ENCODE results near the gene RAP1GAP2.
"Not testable (repeated sequence)": the region's sequence is repeated elsewhere in the genome, so short reads cannot be mapped to it uniquely, and the experiment has no call there.

The RAP1GAP2 gene

DNA sequence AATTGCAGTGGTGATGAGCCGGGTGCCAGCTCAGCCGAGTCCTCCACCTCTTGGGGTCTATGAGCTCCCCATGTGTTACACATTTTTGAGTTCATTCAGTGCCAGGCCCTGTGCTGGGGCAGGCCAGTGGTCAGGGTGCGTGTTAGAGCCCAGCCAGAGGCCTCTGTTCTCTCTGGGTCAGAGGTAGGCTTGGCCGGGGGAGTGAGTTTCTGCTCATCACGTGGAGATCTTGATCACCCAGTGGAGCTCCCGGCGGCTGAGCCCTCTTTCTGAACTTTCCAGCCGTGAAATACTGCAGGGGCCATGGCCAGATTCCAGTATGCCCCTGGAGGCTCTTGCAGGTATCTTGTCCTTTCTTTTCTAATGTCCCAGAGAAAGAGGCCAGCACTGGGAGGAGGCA is 93.0 kb downstream of the RAP1GAP2 start:
- DNase-seq = no peak

DNA sequence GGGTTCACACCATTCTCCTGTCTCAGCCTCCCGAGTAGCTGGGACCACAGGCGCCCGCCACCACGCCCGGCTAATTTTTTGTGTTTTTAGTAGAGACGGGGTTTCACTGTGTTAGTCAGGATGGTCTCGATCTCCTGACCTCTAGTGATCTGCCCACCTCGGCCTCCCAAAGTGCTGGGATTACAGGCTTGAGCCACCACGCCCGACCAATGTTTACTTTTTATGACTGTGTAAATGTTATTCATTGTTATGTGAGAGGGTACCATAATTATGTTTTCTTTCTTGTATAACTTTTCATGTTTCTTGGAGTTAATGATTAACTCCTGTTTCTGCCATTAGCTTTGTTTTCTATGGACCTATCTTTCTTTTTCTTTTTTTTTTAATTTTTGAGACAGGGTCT is 94.5 kb downstream of the RAP1GAP2 start:
- not testable (repeated sequence) for DNase-seq

DNA sequence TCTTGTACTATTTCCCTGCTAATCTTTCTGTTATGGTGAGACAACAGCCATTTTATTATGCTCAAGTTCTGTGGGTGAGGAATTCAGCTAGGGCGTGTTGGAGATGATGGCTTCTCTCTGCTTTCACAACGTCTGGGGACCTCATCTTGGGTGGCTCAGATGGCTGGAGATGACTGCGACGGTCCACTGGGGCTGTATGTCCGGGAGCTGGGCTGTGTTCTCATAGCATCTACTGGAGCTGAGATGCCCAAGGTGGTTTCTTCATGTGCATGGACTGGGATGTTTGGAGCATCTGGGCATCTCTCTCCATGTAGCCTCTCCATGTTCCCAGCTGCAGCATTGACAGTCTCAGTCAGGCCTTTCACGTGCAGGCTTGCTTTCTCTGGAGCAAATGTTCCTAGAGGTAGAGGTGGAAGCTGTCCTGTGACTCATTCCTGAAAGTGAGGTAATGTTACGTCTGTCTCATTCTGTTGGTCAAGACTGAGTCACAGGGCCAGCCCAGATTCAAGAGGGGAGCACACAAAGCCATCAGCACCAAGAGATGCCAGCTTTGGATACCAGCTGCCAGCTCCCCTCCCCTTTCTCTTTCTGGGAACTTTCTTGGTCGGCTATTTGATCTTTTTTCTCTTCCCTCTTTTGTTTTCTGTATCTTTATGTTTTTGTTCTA is 96.2 kb downstream of the RAP1GAP2 start:
- DNase-seq = peak; percentile 96

DNA sequence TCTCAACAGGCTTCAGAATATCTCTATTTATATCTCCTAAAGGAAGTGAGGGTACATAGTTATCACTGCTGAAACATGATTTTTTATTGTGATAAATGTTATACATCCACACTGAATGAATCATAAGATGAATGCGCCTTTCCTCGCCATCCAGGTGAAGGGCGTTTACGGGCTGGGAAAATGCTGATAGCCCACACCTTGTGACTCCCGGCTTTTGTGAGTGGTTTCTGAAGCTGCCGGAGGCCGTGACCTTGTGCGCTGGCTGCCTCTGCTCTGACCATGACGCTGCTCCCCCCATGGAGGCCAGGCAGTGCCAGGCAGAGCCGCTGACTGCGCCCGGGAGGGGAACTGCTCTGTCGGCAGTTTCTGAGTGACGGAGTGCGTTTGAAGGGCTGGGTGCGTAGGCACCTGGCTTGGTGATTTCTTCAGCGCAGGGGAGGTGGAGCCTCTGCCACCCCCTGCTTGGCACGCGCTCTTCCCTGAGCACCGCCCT is 97.2 kb downstream of the RAP1GAP2 start:
- peak; percentile 97 for DNase-seq

DNA sequence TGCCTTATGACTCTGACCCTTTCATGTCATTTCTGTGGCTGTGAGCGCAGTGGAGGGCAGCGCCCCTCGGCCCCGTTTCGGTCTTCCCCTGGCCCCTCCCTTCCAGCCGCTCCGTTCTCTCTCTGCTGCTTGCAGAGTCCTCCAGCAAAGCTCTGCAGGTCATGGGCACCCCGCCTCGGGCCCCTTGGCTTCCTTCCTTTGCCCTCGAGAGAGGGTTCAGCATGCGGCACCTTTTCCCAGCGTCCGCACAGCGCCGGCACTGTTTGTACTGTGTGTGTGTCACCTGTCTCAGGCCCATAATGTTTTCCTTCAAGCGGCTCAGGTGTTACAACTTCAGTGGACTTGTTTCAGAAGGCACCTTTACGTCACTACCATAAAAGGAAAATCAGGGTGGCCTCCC is 98.5 kb downstream of the RAP1GAP2 start:
- DNase-seq = no peak

DNA sequence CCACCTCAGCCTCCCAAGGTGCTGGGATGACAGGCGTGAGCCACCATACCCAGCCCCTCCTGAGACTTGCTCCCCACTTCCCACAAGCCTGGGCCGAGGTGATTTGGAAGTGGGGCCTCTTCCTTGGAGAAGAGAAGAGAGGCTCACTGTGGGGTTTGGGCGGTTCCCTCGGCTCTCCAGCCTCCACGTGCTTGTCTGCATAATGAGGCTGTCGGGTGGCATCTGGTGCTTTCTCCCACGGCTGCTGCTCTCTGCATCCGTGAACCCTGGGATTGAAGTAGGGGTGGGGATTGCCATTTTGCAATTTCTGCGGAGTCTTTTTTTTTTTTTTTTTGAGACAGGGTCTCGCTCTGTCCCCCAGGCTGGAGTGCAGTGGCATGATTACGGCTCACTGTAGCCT is 101.4 kb downstream of the RAP1GAP2 start:
- no peak for DNase-seq

DNA sequence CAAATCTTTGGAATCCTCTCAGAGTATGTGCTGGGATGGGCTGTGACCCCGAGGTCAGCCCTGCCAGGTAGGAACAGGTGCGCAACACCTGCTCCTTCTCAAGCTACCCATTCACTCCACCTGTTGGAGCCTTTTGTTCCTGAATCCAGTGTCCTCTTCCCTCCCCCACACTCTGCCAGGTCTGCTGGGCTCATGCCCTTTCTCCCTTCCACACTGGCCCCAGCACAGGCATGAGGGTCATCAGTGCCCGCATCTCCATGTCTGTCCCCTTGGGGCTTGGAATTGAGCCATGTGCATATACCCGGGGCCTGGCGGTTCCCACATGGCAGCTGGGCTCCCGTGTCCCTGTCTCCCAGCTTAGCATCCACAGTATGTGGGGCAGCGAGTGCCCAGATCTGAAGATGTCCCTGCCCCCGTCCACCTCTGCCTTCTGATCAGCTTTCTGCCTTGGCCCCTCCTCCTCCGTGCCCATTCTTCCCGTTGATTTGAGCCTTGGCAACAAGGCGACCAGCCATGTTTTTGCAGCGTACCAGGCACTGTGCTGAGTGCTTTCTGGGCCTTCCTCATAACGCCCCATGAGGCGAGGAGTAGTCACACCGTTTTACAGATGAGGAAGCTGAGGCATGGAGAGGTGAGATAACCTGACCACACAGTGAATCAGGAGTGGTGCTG is 102.2 kb downstream of the RAP1GAP2 start:
- DNase-seq = no peak

DNA sequence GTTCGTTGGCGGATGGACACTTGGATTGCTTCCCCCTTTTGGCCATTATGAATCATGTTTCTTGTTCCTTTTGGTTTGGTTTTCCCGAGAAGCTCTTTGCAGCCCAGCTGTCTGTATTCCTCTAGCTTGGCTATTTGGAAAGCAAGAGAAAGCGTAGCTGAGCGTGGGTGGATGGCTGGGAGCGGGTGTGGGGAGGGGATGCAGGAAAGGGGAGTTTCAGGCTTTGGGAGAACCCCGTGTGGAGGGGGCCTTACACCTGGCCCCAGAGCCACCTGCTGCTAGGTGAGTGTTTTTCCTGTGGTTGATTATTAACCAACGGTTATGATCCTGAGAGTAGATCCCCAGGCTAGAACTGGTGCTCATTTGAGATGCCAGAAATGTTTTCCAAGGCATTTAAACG is 103.7 kb downstream of the RAP1GAP2 start:
- no peak for DNase-seq

DNA sequence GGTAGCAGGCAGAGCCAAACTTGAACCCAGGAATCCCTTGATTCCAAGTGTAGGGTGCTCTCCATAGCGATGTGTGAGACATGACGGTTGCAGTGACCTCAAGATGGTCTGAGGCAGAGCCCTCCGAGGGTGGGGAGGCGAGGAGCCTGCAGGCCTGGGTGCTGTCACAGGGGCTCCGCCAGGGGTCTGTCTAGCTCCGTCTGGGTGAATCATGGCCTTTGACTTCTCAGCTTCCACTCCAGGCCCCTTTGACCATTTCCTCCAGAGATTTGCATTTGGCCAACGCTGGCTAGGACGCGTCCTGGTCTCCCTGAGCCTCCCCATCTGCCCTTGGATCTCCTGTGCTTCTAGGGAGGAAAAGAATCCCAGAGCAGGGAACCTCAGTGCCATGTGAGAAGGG is 104.6 kb downstream of the RAP1GAP2 start:
- DNase-seq = no peak

DNA sequence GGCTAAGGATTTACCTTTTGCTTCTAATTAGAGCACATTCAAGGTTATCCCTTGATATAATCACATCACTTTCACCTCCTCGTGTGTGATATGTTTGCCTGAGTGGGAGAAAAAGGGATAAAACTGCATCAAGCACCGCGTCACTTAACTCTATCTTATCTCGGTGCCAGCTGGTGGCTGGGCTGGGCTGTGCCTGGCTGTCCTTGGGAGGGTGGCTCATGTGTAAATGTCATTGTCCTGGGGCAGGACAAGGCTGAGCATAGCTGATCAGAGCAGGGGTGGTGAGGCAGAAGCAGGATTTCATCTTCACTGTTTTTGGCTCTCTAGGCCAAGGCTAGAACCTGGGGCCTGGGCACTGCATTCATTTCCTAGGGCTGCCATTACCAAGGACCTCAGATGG is 105.3 kb downstream of the RAP1GAP2 start:
- no peak for DNase-seq

DNA sequence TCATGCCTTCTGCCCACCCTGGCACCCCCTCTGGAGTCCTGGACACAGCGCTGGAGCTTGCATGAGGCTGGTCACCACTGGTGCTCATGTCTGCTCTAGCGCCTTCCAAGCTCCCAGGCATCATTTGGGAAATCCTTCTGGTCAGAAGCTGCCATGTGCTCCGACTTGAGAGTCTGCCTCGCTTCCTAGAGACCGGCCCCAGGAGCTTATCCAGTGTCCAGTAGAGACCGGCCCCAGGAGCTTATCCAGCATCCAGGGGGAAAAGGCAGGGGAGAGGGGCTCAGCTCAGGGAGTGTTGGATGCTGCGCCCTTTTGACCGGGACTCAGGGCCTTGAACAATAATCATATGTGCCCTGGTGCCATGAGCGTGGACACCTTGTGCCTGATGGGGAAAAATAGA is 106.3 kb downstream of the RAP1GAP2 start:
- DNase-seq = no peak

DNA sequence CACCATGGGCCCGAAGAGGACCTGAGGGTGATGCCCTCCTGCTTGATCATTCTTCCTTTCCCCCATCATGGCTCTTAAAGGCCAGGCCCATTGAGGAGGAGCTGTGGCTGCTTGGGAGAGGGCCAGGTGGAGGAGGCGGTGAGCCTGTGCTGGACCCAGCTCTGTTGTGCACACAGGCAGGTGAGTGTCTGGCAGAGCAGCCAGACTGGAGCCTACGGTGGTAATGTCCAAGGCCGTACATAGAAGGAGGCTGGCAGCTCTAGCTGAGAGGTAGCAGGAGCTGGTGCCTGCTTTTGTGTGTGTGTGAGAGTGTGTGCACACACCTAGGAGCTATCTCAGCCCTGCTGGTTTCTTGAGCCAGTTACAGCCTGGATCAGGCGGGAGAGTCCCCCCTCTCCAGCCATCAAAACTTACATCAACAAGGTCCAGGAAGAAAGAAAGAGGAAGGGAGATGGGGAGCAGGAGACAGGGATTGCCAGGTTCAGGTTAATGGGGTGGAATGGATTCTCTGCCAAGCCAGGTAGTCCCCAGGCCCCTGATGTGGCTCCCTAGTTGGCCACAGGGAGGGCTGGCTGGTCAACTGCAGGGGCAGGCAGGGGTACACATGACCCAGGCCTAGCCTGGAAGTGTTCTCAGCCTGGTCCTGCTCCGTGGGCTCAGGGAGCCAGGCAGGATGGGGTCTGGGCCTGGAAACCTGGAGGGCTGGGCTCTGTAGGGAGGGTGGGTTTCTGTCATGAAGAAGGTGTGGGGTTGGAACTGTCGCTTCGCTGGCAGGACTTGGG is 107.1 kb downstream of the RAP1GAP2 start:
- no peak for DNase-seq

DNA sequence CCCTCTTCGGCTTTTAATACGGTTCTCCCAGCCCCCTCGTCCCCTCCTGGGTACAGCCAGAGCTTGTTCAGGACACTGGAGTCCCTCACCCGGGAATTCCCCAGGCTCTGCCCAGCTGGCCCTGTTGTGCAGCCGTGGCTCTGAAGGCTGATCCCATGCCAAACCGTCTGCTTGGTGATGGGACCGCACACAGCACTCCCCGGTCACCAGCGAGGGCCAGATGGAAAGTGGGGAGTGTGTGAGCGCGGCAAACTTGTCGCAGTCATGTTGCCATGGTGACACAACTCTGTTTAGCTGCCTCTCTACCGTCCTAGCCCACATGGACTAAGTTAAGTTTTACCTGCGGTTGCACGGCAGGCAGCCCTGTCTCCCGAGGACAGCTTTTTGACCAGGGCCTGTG is 107.9 kb downstream of the RAP1GAP2 start:
- DNase-seq = no peak

DNA sequence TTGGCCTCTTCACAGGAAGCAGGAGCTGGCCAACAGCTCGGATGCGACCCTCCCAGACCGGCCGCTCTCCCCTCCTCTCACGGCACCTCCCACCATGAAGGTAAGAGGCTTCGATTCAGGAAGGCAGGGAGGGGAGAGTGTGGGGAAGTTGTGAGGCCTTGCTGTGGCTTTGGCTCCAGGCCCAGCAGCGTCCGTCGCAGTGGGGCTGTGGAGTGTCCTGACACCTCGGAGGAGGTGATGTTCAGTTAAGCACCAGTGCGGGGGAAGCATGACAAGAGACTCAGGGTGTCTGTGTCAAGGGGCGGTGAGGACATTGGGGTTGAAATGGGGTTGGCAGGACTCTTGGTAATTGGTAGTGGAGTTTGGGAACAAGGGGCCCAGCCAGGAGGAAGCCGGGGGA is 109.0 kb downstream of the RAP1GAP2 start:
- DNase-seq = no peak

DNA sequence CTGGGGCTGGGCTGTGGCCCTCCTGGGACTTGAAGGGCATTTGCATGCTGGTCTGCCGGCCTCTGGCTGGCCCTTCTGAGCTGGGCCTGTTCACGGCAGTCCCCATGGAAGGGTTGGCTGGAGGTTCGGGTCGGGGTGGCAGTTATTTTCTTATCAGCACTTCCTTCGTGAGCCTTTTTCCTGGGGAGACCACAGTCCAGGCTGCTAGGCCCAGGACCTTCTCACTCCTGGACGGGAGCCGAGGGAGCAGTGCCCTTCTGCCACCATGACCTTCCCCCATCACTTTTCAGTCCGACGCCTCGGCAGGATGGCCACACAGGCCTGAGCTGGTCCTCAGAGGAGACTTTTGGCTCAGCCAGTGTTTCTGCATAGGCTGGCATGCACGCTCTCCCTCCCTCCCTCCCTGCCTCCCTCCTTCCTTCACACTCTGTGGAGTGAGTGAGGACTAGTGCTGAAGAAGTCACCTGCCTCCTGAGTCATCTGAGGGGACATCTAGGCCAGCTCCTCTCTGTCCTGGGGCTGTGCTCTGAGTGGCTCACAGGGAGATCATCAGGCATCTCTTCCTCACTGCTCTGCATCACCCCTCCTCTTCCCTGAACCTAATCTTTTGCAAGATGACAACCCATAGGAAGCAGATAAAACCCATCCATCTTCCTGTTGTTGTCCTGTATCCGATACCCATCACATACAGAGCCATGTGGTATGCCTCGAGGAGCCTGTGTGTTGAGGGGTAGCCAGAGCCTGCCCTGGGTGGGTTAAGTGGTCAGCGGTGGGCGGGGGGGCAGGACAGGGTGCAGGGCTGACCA is 109.7 kb downstream of the RAP1GAP2 start:
- no peak for DNase-seq

DNA sequence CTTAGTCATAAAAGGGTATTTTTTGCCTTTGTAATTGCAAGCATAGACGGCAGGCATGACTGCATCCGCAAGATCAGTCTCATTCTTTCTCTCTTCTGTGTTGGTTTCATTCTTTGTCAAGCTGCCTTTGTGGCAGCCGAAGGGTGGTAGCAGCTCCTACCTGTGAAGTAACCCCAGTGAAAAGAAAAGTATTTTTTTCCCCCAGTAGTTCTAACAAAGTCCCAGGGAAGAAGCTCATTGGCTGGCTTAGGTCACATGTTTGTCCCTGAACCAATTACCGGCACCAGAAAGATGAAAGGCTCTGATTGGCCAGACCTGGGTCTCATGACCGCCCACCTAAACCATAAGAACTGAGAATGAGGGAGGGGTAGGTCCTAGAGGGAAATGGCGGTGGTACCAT is 110.7 kb downstream of the RAP1GAP2 start:
- no peak for DNase-seq

DNA sequence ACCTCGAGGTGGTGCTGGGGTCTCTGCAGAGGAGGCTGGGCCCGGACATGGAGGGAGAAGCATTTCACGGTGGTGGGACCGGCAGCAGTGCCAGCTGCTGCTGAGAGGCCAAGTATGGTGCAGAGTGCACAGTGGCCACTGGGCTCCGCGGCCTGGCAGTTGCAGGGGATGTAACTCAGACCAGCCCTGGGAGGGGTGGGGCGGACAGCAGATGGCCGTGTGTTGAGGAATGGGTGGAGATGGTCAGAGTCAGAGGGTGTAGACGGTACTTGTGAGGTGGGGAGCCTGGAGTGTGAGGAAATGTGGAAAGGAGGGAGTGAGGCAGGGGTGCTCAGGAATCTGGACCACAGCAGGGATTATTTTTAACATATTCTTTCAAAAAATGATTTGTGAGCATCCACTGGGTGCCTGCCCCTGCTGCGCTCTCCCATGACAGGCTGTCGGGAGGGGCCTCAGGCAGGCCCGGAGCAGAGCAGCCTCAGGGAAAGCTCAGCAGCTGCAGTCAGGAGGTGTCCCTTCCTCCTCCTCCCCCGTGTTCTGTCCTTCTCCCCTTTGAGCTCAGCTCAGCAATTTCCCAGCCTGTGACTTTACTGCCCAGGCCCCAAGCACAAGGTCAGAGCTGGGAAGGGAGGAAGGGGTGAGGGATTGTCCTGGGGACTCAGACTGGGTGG is 113.1 kb downstream of the RAP1GAP2 start:
- no peak for DNase-seq

DNA sequence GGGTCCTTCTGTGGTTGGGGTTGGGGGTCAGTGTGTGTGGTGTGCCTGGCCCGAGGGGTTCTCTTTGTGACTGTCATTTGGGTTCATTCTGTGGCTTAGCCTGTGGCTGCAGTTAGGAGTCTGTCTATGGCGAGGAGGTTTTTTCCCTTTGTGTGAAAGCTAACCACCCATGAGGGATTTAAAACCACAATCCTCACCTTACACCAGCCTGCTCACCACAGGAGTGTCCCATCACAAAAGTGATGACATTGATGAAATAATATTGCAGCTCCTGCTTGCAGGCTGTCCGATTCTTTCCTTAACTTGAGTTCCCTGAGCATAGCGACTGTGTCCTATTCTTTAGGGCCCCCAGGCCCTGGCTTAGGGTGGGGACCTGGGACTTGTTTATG is 113.6 kb downstream of the RAP1GAP2 start:
- no peak for DNase-seq

DNA sequence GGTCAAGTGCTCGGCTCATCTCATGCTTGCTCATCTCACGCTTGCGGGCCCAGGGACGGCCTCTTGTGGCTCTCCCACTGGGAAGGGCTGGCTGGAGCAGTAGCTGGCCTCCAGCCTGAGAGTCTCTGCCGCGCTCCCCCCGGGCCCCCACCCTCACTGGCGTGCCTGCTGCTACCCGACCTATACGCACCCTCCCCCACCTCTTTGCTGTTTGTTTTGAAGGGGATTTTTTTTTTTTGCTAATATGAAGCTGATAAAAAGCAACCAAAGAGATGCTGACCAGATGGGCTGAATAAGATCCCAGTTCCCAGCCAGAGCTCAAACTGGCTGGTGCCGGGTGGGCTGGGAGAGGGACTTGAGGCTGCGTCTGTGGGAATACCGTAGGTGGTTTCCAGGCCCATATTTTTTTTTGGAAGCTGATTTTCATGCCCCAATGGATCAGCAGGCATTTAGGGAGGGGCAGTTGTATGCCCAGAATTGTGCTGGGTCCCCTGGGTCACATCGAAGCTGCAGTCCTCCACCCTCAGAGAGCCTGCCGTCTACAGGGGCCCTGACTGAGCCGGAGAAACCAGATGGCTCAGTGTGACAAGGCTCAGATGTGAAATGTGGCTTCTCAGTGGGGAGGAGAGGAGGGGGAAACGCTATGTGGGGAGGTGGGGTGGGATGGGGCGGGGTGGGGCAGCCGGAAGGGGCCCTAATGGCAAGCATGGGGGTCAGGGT is 115.0 kb downstream of the RAP1GAP2 start:
- no peak for DNase-seq

DNA sequence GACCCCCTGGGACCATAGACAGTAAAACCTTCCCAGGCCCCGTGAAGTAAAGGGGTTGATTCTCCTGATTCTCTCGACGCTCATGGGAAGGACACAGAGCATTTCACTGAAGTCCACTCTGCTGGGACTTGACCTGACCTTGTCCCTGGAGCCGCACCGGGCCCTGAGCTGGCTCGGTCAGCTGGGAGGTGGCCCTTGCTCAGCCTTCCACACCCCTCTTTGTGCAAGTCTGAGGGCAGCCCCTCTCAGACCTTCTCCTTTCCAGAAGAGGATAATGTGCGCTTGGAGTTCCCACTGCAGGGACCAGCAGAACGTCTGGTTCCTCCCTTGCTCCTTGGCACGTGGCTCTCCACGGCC is 115.5 kb downstream of the RAP1GAP2 start:
- no peak for DNase-seq

DNA sequence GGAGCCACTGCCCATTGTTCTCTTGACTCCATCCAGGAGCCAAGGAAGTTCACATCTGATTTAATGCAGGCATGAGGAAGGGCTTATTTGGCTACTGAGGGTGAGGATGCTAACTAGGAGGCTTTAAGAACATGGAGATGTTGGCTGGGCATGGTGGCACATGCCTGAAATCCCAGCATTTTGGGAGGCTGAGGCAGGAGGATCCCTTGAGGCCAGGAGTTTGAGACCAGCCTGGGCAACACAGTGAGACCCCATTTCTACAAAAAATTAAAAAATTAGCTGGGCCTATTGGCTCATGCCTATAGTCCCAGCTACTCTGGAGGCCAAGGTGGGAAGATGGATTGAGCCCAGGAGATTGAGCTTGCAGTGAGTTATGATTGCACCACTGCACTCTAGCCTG is 116.5 kb downstream of the RAP1GAP2 start:
- DNase-seq = no peak

DNA sequence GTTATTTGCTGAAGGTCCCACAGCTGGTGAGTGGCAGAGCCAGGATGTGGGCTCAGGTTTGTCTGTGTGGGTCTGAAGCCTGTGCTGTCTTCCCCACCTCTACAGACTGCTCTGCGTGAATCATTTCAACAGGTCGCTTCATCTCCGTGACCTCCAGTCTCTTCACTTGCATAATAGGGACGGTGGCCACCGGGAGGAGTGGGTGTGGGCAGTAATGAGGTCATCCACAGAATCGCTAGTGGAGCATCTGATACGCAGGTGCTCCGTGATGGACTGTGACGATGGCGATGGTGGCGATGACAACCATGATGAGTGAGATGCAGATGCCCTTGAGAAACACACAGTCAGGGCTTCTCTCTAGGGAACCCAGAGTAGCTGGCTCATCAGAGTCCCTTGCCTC is 120.2 kb downstream of the RAP1GAP2 start:
- DNase-seq = no peak

Data from NCI-H226 (cell line).